C4-2B (cell line): ENCODE results near the gene MIAT.

Experiments
- ZFX ChIP-seq: fragments of 450-650 bp; IDR thresholded peaks from 2 replicates; pipeline ENCODE4 v1.6.1; 2017
- TF ChIP-seq, protein P1 (sequence below): fragments of 450-650 bp; conservative IDR thresholded peaks from 2 replicates; pipeline ENCODE4 v1.5.1; 2017; ENCODE audit warnings: mild to moderate bottlenecking

DNA sequence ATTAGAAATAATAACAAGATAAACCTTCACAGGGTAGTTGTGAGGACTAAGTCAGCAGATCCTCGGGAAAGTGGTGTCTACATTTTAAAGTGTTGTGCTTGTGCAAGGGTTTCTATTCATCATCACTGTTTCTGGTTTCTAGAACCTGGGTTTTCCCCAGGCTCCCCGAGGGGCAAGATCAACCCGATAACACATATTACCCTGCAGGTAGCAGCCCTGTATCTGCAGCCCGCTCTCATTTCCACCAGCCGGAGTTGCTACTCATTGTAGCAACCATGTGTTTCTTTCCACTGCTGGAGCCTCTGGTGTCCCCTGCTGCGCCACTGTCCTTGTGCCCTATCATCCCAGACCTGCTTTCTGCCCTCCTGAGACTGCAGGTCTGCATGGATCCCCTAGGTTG, 67.0 kb downstream of the MIAT start:
- TF ChIP-seq, protein P1, sequence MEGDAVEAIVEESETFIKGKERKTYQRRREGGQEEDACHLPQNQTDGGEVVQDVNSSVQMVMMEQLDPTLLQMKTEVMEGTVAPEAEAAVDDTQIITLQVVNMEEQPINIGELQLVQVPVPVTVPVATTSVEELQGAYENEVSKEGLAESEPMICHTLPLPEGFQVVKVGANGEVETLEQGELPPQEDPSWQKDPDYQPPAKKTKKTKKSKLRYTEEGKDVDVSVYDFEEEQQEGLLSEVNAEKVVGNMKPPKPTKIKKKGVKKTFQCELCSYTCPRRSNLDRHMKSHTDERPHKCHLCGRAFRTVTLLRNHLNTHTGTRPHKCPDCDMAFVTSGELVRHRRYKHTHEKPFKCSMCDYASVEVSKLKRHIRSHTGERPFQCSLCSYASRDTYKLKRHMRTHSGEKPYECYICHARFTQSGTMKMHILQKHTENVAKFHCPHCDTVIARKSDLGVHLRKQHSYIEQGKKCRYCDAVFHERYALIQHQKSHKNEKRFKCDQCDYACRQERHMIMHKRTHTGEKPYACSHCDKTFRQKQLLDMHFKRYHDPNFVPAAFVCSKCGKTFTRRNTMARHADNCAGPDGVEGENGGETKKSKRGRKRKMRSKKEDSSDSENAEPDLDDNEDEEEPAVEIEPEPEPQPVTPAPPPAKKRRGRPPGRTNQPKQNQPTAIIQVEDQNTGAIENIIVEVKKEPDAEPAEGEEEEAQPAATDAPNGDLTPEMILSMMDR = no peak
- no peak for TF ChIP-seq ZFX
